WTC11 (cell line): ENCODE results near the gene PLEKHG5. TPM values are rescaled to one million over a fixed set of nuclear protein-coding genes. Genes with fewer than 3 reads are reported as not detected.

Experiments used
- ATAC-seq: fragments of 200-7000 bp; cut with Tn5 transposase; 2 replicates; pipeline ENCODE4 v1.10.0; 2021; ENCODE audit warnings: mild to moderate bottlenecking, moderate library complexity
- CTCF ChIA-PET: fragments of 300-600 bp; sonication (Branson Sonifier 250); formaldehyde crosslinking; loops from one replicate; lab custom pipeline; 2021; ENCODE audit warnings: antibody characterized with exemption; lab: Charles Lee
- POLR2A ChIA-PET: fragments of 350-600 bp; sonication (Branson Sonifier 250); formaldehyde crosslinking; loops from one replicate; lab custom pipeline; 2021; ENCODE audit warnings: antibody characterized with exemption; lab: Charles Lee
- DNase-seq: peaks from one replicate; pipeline ENCODE4 v3.0.0; 2021; ENCODE audit warnings: low spot score
- H3K27ac Mint-ChIP-seq: 2 replicates; pipeline ENCODE4 v1.8.0; 2021; ENCODE audit warnings: mixed read lengths
- H3K27me3 Mint-ChIP-seq: 2 replicates; pipeline ENCODE4 v1.8.0; 2021; ENCODE audit warnings: low read depth, mild to moderate bottlenecking, moderate library complexity, mixed read lengths
- H3K36me3 Mint-ChIP-seq: 2 replicates; pipeline ENCODE4 v1.8.0; 2021; ENCODE audit warnings: mixed read lengths
- H3K4me1 Mint-ChIP-seq: 2 replicates; pipeline ENCODE4 v1.8.0; 2022; ENCODE audit warnings: mixed read lengths
- H3K4me3 Mint-ChIP-seq: 2 replicates; pipeline ENCODE4 v1.8.0; 2021; ENCODE audit warnings: mild to moderate bottlenecking, moderate library complexity, mixed read lengths
- H3K9me3 Mint-ChIP-seq: 2 replicates; pipeline ENCODE4 v1.8.0; 2021; ENCODE audit warnings: mixed read lengths
- CBFB ChIP-seq: sonication (generic); formaldehyde crosslinking; IDR thresholded peaks from 2 replicates; pipeline ENCODE4 v1.8.1; 2022; ENCODE audit warnings: mild to moderate bottlenecking, low read depth, missing genetic modification reagents
- FOXK1 ChIP-seq: sonication (generic); formaldehyde crosslinking; IDR thresholded peaks from 2 replicates; pipeline ENCODE4 v1.8.0; 2022; ENCODE audit warnings: mild to moderate bottlenecking, moderate library complexity, missing genetic modification reagents
- FOXP1 ChIP-seq: sonication (generic); formaldehyde crosslinking; IDR thresholded peaks from 2 replicates; pipeline ENCODE4 v1.8.0; 2022; ENCODE audit warnings: missing genetic modification reagents, mild to moderate bottlenecking, moderate library complexity, borderline replicate concordance
- HMGA2 ChIP-seq: fragments of 250-450 bp; sonication (Bioruptor Pico); IDR thresholded peaks from 2 replicates; pipeline ENCODE4 v1.4.0; 2021; ENCODE audit warnings: mild to moderate bottlenecking, moderate library complexity
- IRF2 ChIP-seq: sonication (generic); formaldehyde crosslinking; IDR thresholded peaks from 2 replicates; pipeline ENCODE4 v1.8.0; 2022; ENCODE audit warnings: low read depth, missing genetic modification reagents, borderline replicate concordance
- RELA ChIP-seq: sonication (generic); formaldehyde crosslinking; IDR thresholded peaks from 2 replicates; pipeline ENCODE4 v1.8.1; 2022; ENCODE audit warnings: missing genetic modification reagents, mild to moderate bottlenecking, borderline replicate concordance
- SMAD4 ChIP-seq: sonication (generic); formaldehyde crosslinking; IDR thresholded peaks from 2 replicates; pipeline ENCODE4 v1.8.0; 2022; ENCODE audit warnings: mild to moderate bottlenecking, missing genetic modification reagents
- SOX15 ChIP-seq: fragments of 250-450 bp; sonication (Bioruptor Pico); IDR thresholded peaks from 2 replicates; pipeline ENCODE4 v1.9.0; 2021; ENCODE audit warnings: mild to moderate bottlenecking
- SP1 ChIP-seq: sonication (generic); formaldehyde crosslinking; conservative IDR thresholded peaks from 2 replicates; pipeline ENCODE4 v1.8.1; 2022; ENCODE audit warnings: missing genetic modification reagents
- ZBTB21 ChIP-seq: sonication (generic); formaldehyde crosslinking; IDR thresholded peaks from 2 replicates; pipeline ENCODE4 v1.8.1; 2023; ENCODE audit warnings: mild to moderate bottlenecking, missing genetic modification reagents, borderline replicate concordance
- ZNF232 ChIP-seq: sonication (generic); formaldehyde crosslinking; IDR thresholded peaks from 2 replicates; pipeline ENCODE4 v1.8.0; 2022; ENCODE audit warnings: mild to moderate bottlenecking, missing genetic modification reagents
- ZNF423 ChIP-seq: fragments of 250-450 bp; sonication (Bioruptor Pico); IDR thresholded peaks from 2 replicates; pipeline ENCODE4 v2.1.2; 2022; ENCODE audit warnings: mild to moderate bottlenecking, moderate library complexity
- total RNA-seq: library from RNA; stranded (reverse); gene quantifications from 3 replicates; pipeline ENCODE4 v1.2.3, GENCODE V29; 2021
- TF ChIP-seq, protein P1 (sequence below): fragments of 200-600 bp; IDR thresholded peaks from 2 replicates; pipeline ENCODE4 v1.8.0; 2022; ENCODE audit warnings: antibody characterized with exemption
- TF ChIP-seq, protein P2 (sequence below): sonication (generic); formaldehyde crosslinking; IDR thresholded peaks from 2 replicates; pipeline ENCODE4 v1.8.1; 2022; ENCODE audit warnings: mild to moderate bottlenecking, missing genetic modification reagents, moderate library complexity, borderline replicate concordance
- TF ChIP-seq, protein P3 (sequence below): sonication (generic); formaldehyde crosslinking; IDR thresholded peaks from 2 replicates; pipeline ENCODE4 v1.8.0; 2023; ENCODE audit warnings: missing genetic modification reagents
- TF ChIP-seq, protein P4 (sequence below): sonication (generic); formaldehyde crosslinking; IDR thresholded peaks from 2 replicates; pipeline ENCODE4 v1.8.0; 2022; ENCODE audit warnings: mild to moderate bottlenecking, missing genetic modification reagents
- TF ChIP-seq, protein P5 (sequence below): sonication (generic); formaldehyde crosslinking; IDR thresholded peaks from 2 replicates; pipeline ENCODE4 v1.8.1; 2022; ENCODE audit warnings: low read depth, missing genetic modification reagents, borderline replicate concordance

The PLEKHG5 gene
- total RNA-seq, 1 experiment from 2014 or later: 27.5 TPM

DNA sequence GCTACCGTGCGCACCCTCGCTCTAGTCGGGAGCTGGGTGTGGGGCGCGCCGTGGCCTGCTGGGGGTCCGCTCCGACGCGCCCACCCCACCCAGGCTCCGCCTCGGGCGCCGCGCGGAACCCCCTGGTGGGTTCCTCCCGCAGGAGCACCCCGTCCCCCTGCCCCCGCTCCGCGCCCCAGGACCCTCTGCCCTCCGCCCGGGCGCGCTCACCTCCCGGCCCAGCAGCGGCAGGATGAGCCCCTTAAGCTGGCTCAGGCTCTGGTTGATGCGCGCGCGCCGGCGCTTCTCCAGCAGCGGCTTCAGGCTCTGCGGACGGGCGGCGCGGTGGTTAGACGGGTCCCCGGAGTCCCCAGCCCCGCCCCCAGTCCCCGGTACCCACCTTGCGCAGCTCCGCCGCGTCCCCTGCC, 72.1 kb downstream of the PLEKHG5 start:
- Mint-ChIP-seq H3K9me3 (no peaks in the 10 kb centered on the region), H3K4me3 (peak overlapping the region; percentile 62)

DNA sequence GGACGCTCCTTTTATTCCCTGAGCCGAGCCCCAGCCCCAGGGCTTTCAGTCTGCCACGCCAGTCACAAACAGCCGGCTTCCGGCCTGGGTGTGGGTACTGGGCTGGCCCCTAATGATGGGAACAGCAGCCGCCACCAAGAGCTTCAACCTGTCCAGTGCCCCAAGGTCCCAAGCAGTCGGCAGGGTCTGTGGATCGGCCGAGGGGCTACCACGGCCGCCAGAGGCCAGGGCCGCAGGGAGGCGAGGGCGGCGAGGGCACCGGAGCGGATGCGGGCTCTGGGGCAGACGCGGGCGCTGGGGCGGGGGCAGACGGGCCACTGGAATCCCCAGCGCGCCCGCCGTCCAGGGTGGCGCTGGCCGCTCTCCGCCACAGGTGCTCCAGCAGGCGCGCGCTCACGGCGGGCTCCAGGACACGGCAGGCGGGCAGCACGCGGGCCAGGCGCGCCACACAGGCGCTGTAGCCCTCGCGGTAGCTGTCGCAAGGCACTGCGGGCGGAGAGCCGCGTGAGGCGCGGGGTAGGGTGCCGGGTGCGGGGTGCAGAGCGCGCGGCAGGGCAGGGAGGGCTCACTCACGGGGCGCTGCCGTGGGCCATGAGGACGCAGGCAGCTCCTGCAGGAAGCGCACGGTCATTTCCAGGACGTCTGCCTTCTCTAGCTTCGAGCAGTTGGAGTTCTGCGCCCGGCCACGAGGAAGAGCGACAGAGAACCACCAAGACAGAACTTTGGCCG, 72.6 kb downstream of the PLEKHG5 start:
- POLR2A ChIA-PET: no interaction called here
- no peaks in the 10 kb centered on the region for H3K36me3 Mint-ChIP-seq

More for the DNA sequence above, 72.1 kb downstream of the PLEKHG5 start:
- ATAC-seq (peak; percentile 23), DNase-seq (peak; percentile 70)
- Mint-ChIP-seq H3K4me1 (peaks cover 22% of the 10 kb centered on the region), H3K27ac (no peak overlapping the region), H3K36me3 (no peaks in the 10 kb centered on the region), H3K27me3 (peaks cover 97% of the 10 kb centered on the region)
- CTCF ChIA-PET: interaction anchor here (0.5 to 6.9 kb wide), 29 partner anchors 9 to 1702 kb away, joined by 3 to 281 read pairs (median 5); partner anchors contain the start of genes ACOT7, HES3 and RNF207
- TF ChIP-seq SP1 (CRISPR knock-in tag) (0 out of 2 replicates have a peak, but pooled peaks have one; percentile 5), HMGA2 (no peak), ZNF423 (CRISPR knock-in tag) (no peak), ZNF232 (CRISPR knock-in tag) (0 out of 2 replicates have a peak, but pooled peaks have one; percentile 21), SOX15 (no peak)
- TF ChIP-seq, protein P1, sequence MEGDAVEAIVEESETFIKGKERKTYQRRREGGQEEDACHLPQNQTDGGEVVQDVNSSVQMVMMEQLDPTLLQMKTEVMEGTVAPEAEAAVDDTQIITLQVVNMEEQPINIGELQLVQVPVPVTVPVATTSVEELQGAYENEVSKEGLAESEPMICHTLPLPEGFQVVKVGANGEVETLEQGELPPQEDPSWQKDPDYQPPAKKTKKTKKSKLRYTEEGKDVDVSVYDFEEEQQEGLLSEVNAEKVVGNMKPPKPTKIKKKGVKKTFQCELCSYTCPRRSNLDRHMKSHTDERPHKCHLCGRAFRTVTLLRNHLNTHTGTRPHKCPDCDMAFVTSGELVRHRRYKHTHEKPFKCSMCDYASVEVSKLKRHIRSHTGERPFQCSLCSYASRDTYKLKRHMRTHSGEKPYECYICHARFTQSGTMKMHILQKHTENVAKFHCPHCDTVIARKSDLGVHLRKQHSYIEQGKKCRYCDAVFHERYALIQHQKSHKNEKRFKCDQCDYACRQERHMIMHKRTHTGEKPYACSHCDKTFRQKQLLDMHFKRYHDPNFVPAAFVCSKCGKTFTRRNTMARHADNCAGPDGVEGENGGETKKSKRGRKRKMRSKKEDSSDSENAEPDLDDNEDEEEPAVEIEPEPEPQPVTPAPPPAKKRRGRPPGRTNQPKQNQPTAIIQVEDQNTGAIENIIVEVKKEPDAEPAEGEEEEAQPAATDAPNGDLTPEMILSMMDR: no peak
- POLR2A ChIA-PET: interaction anchor here (1.0 to 1.3 kb wide), 2 partner anchors 34 to 174 kb away, joined by 3 read pairs; no protein-coding TSS in a partner anchor

More for the DNA sequence above, 72.6 kb downstream of the PLEKHG5 start:
- CTCF ChIA-PET: interaction anchor here (0.9 to 6.9 kb wide), 21 partner anchors 9 to 212 kb away, joined by 3 to 281 read pairs (median 5); partner anchors contain the start of genes ACOT7, HES3 and RNF207
- no peak for DNase-seq
- H3K4me1 Mint-ChIP-seq: peaks cover 20% of the 10 kb centered on the region
- no peaks in the 10 kb centered on the region for H3K9me3 Mint-ChIP-seq
- H3K27me3 Mint-ChIP-seq: peaks cover 97% of the 10 kb centered on the region
- no peak for ATAC-seq
- TF ChIP-seq FOXP1 (CRISPR knock-in tag) (peak; percentile 73; the same call in 1 of the 2 replicates), ZBTB21 (0 out of 2 replicates have a peak, but pooled peaks have one; percentile 55), SMAD4 (no peak), IRF2 (CRISPR knock-in tag) (no peak), FOXK1 (CRISPR knock-in tag) (peak; percentile 47; the same call in 1 of the 2 replicates), RELA (0 out of 2 replicates have a peak, but pooled peaks have one; percentile 23), ZNF232 (CRISPR knock-in tag) (no peak), CBFB (CRISPR knock-in tag) (no peak)
- TF ChIP-seq, protein P2, sequence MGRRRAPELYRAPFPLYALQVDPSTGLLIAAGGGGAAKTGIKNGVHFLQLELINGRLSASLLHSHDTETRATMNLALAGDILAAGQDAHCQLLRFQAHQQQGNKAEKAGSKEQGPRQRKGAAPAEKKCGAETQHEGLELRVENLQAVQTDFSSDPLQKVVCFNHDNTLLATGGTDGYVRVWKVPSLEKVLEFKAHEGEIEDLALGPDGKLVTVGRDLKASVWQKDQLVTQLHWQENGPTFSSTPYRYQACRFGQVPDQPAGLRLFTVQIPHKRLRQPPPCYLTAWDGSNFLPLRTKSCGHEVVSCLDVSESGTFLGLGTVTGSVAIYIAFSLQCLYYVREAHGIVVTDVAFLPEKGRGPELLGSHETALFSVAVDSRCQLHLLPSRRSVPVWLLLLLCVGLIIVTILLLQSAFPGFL (CRISPR knock-in tag): no peak
- TF ChIP-seq, protein P3, sequence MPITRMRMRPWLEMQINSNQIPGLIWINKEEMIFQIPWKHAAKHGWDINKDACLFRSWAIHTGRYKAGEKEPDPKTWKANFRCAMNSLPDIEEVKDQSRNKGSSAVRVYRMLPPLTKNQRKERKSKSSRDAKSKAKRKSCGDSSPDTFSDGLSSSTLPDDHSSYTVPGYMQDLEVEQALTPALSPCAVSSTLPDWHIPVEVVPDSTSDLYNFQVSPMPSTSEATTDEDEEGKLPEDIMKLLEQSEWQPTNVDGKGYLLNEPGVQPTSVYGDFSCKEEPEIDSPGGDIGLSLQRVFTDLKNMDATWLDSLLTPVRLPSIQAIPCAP (CRISPR knock-in tag): peak; percentile 21; the same call in 1 of the 2 replicates
- TF ChIP-seq, protein P4, sequence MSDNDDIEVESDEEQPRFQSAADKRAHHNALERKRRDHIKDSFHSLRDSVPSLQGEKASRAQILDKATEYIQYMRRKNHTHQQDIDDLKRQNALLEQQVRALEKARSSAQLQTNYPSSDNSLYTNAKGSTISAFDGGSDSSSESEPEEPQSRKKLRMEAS: peak; percentile 46; the same call in 1 of the 2 replicates
- TF ChIP-seq, protein P5, sequence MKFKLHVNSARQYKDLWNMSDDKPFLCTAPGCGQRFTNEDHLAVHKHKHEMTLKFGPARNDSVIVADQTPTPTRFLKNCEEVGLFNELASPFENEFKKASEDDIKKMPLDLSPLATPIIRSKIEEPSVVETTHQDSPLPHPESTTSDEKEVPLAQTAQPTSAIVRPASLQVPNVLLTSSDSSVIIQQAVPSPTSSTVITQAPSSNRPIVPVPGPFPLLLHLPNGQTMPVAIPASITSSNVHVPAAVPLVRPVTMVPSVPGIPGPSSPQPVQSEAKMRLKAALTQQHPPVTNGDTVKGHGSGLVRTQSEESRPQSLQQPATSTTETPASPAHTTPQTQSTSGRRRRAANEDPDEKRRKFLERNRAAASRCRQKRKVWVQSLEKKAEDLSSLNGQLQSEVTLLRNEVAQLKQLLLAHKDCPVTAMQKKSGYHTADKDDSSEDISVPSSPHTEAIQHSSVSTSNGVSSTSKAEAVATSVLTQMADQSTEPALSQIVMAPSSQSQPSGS (CRISPR knock-in tag): no peak
- peak overlapping the region; percentile 62 for H3K4me3 Mint-ChIP-seq
- H3K27ac Mint-ChIP-seq: no peak overlapping the region
